Measurements from ENCODE around the gene PCGF3.
"Not testable (repeated sequence)": the region's sequence is repeated elsewhere in the genome, so short reads cannot be mapped to it uniquely, and the experiment has no call there.

The PCGF3 gene

DNA sequence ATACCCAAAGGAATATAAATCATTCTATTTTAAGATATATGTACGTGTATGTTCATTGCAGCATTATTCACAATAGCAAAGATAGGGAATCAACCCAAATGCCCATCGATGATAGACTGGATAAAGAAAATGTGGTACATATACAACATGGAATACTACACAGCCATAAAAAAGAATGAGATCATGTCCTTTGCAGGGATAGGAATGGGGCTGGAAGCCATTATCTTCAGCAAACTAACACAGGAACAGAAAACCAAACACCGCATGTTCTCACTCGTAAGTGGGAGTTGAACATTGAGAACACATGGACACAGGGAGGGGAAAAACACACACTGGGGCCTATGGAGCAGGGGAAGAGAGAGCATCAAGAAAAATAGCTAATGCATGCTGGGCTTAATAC lies 101.3 kb downstream of the PCGF3 start:
- DNase-seq, result not testable (repeated sequence)

GRCh38 chr4:807792-808191 lies 102.2 kb downstream of the PCGF3 start:
- no peak for DNase-seq

DNA sequence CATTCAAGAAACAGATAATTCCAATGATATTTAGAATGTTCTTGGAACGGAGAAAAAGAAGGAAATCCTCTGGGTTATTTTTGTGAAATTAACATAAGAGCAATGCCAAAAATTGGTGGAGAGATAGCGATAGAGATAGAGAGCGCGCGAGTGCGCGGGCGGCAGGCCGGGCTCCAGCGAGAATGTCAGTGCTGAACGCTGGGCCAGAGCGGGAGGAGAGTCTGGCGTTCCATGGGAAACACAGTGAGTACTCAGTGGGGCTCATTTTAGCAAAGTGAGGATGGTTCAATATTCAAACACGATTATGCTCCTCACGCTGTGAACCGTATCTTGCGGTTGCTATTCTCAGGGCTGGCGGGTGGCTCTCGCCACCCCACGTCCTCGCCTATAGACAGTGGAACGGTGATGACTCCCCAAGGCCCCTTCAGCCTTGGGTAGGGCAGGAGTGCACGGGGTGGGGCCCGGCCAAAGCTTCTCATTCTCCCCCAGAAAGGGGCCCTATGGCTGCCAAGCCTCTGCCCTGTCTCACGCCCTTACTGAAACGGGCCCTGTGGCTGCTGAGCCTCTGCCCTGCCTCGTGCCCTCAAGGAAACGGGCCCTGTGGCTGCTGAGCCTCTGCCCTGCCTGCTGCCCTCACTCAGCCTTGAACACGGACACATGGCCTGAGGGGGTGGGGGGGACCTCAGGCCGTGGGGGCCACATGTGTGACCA lies 103.4 kb downstream of the PCGF3 start:
- no peak for DNase-seq

DNA sequence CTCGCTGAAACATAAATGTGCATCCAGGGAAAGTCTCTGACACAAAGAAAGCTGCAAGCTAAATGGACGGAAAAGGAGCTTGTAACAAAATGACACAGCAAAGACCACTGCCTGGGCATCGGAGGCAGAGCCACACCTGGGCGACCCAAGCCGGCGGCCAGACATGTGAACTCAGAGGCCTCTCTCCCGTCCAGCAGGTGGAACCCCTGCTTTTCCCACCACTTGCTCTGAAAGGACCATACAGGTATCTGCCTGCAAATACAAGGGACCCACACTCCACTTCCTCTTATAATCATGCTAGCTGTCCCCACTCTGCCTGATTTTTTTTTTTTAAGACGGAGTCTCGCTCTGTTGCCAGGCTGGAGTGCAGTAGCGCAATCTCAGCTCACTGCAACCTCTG lies 108.3 kb downstream of the PCGF3 start:
- DNase-seq, result no peak

DNA sequence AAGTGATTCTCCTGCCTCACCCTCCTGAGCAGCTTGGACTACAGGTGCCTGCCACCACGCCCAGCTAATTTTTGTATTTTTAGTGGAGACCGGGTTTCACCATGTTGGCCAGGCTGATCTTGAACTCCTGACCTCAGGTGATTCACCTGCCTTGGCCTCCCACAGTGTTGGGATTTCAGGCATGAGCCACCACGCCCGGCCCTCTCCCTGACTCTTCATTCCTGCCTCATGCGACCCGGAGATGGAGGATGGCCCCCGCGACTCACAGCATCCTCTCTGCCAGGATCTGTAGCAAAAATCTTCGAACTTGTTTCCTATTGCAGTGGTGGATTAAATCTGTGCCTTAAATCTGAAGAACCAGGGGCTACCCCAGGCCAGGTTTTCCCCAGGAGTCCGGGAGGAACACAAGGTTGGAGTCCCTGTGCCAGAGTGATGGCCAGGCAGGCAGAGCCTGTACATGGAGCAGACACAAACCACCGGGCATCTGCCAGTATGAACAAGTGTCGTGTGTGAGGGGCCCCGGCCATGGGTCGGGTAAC lies 108.7 kb downstream of the PCGF3 start:
- no peak for DNase-seq

DNA sequence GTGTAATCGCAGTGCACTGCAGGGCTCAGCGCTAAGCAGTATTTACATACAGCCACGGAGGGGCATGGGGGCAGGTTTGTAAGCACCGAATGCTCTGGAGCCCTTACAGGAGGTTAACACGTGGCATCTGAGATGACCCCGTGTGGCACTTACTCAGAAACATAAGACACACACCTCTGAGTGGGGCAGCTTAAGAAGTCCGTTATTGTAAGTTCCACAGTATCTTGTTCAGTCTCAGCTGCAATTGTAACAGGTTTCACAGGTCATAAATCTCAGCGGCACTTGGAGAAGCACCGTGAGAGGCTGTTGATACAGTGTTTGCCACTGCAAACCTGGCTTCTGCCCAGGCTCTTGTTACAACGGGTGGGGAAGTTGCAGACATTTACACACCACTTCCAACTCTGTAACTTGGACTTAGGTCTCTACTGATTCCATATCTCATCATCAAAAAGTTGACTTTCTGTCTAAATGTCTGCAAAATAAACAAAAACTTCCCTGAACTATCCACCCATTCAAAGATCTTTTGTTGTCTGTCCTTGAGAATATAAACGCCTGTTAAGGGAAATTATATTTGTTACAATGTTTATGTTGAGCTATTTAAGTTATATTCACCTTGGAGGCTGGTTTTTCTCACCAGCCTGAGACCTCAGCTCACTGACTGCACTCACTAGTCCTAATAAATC lies 110.0 kb downstream of the PCGF3 start:
- peak; percentile 57 for DNase-seq

GRCh38 chr4:818106-818921 lies 112.7 kb downstream of the PCGF3 start:
- DNase-seq, result no peak

- DNase-seq, result no peak
Measured at GRCh38 chr4:819401-820229, 114.0 kb downstream of the PCGF3 start.
